Stimulated activated naive CD8-positive, alpha-beta T cell treated with anti-CD3 and anti-CD28 coated beads, Interleukin-15, Interleukin-2, amounts not matched to agents 100 ng/mL and 50 ng/mL, for 24 hours (primary cell): Measurements from ENCODE around the gene SPTBN1.
"Not testable (repeated sequence)": the region's sequence is repeated elsewhere in the genome, so short reads cannot be mapped to it uniquely, and the experiment has no call there.

Source experiments
- H3K27ac Mint-ChIP-seq: one replicate; pipeline ENCODE4 v1.8.0; 2021; ENCODE audit warnings: mild to moderate bottlenecking, mixed read lengths
- H3K27me3 Mint-ChIP-seq: one replicate; pipeline ENCODE4 v1.8.0; 2021; ENCODE audit warnings: mixed read lengths
- H3K36me3 Mint-ChIP-seq: one replicate; pipeline ENCODE4 v1.8.0; 2021; ENCODE audit warnings: low read depth, mixed read lengths
- H3K4me1 Mint-ChIP-seq: one replicate; pipeline ENCODE4 v1.8.0; 2021; ENCODE audit warnings: low read depth, mixed read lengths
- H3K4me3 Mint-ChIP-seq: one replicate; pipeline ENCODE4 v1.8.0; 2021; ENCODE audit warnings: mild to moderate bottlenecking, mixed read lengths
- H3K9me3 Mint-ChIP-seq: one replicate; pipeline ENCODE4 v1.8.0; 2021; ENCODE audit warnings: mixed read lengths

The SPTBN1 gene

DNA sequence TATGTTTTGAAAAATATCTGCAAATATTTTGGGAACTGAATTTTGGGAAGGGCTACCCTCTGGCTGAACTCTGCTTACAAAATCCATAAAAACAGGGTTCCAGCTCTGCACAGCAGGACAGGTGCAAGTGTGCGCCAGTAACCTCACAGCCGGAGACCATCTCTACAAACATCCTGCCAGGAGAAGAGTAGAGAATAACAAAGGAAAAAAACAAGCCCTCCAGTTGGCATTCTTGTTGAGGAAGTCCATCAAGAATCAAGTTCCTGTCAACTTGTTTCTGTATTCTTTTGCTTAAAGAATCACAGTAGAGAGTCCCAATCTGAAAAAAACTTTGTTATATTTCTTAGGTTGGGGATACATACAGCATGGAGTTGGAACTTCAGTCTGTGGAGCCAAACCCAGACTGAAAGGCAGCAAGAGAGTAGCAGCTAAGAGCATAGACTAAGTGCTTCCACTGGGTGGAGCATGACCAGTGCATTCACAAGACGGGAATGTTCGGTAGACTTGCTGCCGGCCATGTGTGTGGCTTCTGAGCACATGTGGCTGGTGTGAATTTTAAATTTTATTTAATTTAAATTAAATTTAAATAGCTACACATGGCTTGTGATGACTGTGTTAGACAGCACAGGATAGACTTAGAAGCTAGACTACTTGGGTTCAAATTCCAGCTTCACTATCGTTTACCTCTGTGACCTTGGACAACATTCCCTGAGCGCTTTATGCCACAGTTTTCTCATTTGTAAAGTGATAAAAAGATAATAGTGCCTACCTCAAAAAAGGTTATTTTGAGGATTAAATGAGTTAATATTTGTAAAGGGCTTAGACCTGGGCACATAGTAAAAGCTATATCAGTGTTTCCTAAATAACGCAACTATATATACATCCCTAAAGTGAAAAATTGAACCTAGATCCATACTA lies 41.9 kb downstream of the SPTBN1 start:
- H3K4me3 Mint-ChIP-seq: no peak overlapping the region
- no peaks in the 10 kb centered on the region for H3K4me1 Mint-ChIP-seq
- no peaks in the 10 kb centered on the region for H3K27me3 Mint-ChIP-seq
- no peaks in the 10 kb centered on the region for H3K36me3 Mint-ChIP-seq
- no peak overlapping the region for H3K27ac Mint-ChIP-seq
- no peaks in the 10 kb centered on the region for H3K9me3 Mint-ChIP-seq

DNA sequence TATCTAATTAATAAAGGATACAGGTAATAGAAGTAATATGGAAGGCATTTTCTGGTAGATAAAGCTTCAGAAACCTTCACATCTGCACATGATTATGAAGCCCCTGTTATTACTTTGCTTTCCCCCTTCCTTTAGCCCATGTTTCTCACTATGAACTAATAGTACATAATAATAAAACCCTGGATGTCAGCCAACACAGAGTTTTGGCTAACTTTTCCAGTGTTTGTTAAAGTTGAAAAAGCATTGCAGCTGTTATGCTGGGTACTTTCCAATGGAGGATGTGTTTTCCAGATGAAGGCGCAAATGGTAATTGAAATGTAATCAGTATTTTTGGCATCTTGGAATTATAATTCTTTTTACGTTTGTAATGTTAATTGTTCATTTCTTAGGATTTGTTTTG lies 43.5 kb downstream of the SPTBN1 start:
- no peaks in the 10 kb centered on the region for H3K4me1 Mint-ChIP-seq
- H3K4me3 Mint-ChIP-seq: no peak overlapping the region
- H3K27me3 Mint-ChIP-seq: no peaks in the 10 kb centered on the region
- no peak overlapping the region for H3K27ac Mint-ChIP-seq
- no peaks in the 10 kb centered on the region for H3K36me3 Mint-ChIP-seq
- H3K9me3 Mint-ChIP-seq: no peaks in the 10 kb centered on the region

- Mint-ChIP-seq H3K9me3 (no peaks in the 10 kb centered on the region), H3K27me3 (no peaks in the 10 kb centered on the region), H3K27ac (no peak overlapping the region), H3K4me1 (no peaks in the 10 kb centered on the region), H3K36me3 (no peaks in the 10 kb centered on the region), H3K4me3 (no peak overlapping the region)
Measured at GRCh38 chr2:54500404-54501205, 44.5 kb downstream of the SPTBN1 start.

GRCh38 chr2:54502731-54503130 lies 46.6 kb downstream of the SPTBN1 start:
- Mint-ChIP-seq H3K27ac (no peak overlapping the region), H3K4me3 (no peak overlapping the region), H3K9me3 (no peaks in the 10 kb centered on the region), H3K27me3 (no peaks in the 10 kb centered on the region), H3K36me3 (no peaks in the 10 kb centered on the region), H3K4me1 (no peaks in the 10 kb centered on the region)

- H3K4me3 Mint-ChIP-seq: no peak overlapping the region
- H3K27ac Mint-ChIP-seq: no peak overlapping the region
- no peaks in the 10 kb centered on the region for H3K9me3 Mint-ChIP-seq
- no peaks in the 10 kb centered on the region for H3K27me3 Mint-ChIP-seq
- no peaks in the 10 kb centered on the region for H3K36me3 Mint-ChIP-seq
- H3K4me1 Mint-ChIP-seq: no peaks in the 10 kb centered on the region
Measured at GRCh38 chr2:54503192-54503591, 47.1 kb downstream of the SPTBN1 start.

DNA sequence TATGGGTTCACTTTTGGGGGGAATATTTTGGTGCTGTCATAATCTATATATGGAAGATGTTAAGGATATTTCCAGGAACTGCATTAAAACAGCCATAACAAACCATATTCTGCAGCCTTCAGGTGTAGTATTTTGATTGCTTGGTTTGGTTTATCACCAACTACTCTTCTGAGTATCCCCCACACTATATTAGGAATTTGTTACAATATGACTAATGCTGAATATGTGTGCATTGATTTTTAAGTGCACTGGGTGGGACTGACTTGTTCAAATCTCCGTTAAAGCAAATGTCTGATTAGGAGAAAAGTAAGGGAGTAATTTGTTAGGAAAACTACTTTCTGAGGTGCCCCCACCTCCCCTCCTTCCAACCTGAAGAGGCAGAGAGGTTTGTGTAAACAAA lies 47.7 kb downstream of the SPTBN1 start:
- no peak overlapping the region for H3K4me3 Mint-ChIP-seq
- no peak overlapping the region for H3K27ac Mint-ChIP-seq
- H3K4me1 Mint-ChIP-seq: no peaks in the 10 kb centered on the region
- H3K9me3 Mint-ChIP-seq: no peaks in the 10 kb centered on the region
- H3K27me3 Mint-ChIP-seq: no peaks in the 10 kb centered on the region
- no peaks in the 10 kb centered on the region for H3K36me3 Mint-ChIP-seq

DNA sequence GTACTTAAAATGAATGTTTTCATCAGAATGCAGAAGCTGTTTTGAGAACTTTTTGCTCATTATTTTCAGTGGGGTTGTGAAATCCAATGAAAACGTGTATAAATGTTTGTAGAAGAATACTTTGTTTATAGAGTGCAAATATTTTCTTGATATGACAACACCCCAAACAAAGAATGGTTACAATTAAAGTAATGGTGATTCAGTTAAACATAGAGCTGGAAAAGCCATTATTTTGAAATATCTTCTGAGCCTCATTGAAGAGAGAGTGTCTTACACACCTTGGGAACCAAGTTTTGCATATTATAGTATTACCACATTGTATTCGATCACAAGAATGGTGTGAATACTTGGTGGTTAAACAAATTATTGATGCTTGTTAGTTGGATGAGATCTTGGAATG lies 48.7 kb downstream of the SPTBN1 start:
- Mint-ChIP-seq H3K9me3 (no peaks in the 10 kb centered on the region), H3K27ac (no peak overlapping the region), H3K4me3 (no peak overlapping the region), H3K27me3 (no peaks in the 10 kb centered on the region), H3K4me1 (no peaks in the 10 kb centered on the region), H3K36me3 (no peaks in the 10 kb centered on the region)

DNA sequence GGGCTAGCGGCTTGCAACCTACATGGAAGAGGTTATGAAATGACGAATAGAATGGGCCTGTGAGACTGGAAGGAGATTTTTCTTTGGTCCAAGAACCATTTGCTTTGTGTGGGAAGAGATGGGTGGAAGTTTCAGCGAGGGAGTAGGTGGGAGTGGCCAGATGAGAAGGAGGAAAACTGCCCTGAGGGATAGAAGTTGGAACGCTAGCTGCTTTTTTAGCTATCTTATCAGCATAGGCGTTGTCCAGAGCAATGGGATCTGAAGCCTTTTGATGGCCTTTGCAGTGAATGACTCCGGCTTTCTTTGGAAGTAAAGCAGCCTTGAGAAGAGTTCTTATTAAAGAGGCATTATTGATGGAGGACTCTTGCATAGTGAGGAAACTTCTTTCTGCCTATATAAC lies 52.4 kb downstream of the SPTBN1 start:
- Mint-ChIP-seq H3K9me3 (no peaks in the 10 kb centered on the region), H3K36me3 (no peaks in the 10 kb centered on the region), H3K4me3 (no peak overlapping the region), H3K4me1 (no peaks in the 10 kb centered on the region), H3K27ac (no peak overlapping the region), H3K27me3 (no peaks in the 10 kb centered on the region)

DNA sequence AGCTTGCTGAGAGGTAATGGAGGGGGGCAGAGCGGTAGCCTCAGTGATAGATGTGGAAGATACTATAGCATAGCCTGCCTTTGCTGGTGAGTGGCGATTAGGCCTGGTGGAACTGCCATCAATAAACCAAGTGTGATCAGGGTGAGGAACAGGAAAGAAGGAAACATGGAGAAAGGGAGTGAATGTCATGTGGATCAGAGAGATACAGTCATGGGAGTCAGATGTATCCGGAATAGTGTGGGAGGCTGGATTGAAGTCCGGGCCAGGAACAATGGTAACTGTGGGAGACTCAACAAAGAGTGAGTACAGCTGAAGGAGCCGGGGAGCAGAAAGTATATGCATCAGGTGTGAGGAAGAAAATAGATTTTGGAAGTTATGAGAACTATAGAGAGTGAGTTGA lies 52.9 kb downstream of the SPTBN1 start:
- H3K36me3 Mint-ChIP-seq, H3K9me3 Mint-ChIP-seq, H3K4me3 Mint-ChIP-seq, H3K4me1 Mint-ChIP-seq, H3K27ac Mint-ChIP-seq, H3K27me3 Mint-ChIP-seq: not testable (repeated sequence)

DNA sequence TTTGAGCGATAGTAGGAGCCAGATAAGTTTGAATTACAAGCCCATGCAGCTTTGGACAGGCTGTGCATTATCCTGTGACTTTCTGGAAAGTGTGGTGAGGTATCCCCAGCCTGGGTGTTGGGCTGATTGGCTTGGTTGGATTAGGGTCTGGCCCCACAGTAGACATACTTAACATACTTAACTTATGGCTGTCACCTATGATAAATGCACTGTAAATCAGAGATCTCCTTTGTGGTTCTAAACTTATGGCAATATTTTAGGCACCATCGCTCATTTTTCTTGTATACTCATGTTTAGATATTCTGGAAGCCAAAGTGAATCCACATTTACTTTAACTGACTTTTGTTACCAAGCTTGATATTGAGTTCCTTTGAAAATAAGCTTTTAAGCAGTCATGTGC lies 54.8 kb downstream of the SPTBN1 start:
- Mint-ChIP-seq H3K36me3 (no peaks in the 10 kb centered on the region), H3K4me3 (no peak overlapping the region), H3K27me3 (no peaks in the 10 kb centered on the region), H3K27ac (no peak overlapping the region), H3K4me1 (no peaks in the 10 kb centered on the region), H3K9me3 (no peaks in the 10 kb centered on the region)

DNA sequence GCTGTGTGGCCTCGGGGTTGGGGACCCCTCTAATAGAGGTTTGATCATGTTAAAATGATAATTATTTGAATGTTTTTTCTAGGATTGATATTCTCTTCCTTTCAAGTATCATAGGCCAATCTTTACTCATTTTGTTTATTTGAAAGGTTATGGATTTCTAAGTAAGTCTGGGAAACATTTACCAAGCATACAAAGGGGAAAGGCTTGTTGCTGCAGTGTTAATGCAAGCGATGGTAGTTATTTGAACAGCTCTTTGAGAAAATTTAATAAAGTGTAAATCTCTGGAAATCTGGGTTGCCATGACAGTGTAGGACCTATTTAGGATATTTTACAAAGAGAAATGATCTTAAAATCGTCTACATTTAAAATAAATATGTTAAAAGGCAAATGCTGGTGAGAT lies 56.1 kb downstream of the SPTBN1 start:
- no peak overlapping the region for H3K4me3 Mint-ChIP-seq

DNA sequence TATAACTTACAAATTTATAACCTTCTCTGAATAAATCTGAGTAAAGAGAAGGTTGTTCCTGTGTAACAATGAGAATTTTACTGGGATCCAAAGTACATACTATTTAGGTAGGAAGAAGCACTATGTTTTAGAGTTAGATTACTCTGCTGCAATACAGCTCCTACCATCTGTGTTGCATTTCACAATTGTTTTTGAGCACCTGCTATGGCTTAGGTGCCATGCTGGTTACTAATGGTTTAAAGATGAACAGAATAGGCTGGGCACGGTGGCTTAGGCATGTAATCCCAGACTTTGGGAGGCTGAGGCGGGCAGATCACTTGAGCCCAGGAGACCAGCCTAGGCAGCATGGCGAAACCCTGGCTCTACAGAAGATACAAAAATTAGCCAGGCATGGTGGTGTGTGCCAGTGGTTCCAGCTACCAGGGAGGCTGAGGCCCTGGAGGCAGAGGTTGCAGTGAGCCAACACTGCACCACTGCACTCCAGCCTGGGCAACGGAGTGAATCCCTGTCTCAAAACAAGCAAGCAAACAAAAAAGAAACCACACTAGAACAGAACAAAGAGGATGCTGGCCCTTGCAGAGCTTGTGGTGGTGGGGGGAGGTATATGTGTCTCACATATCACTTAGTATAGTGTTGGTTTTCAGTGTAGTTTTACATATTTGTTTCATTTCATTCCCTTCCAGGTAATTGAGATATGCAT lies 56.7 kb downstream of the SPTBN1 start:
- Mint-ChIP-seq H3K9me3 (no peaks in the 10 kb centered on the region), H3K36me3 (no peaks in the 10 kb centered on the region), H3K4me1 (no peaks in the 10 kb centered on the region), H3K27me3 (no peaks in the 10 kb centered on the region), H3K4me3 (no peak overlapping the region), H3K27ac (no peak overlapping the region)

More for the DNA sequence above, 56.1 kb downstream of the SPTBN1 start:
- no peaks in the 10 kb centered on the region for H3K9me3 Mint-ChIP-seq
- H3K27ac Mint-ChIP-seq: no peak overlapping the region
- H3K4me1 Mint-ChIP-seq: no peaks in the 10 kb centered on the region
- no peaks in the 10 kb centered on the region for H3K27me3 Mint-ChIP-seq
- H3K36me3 Mint-ChIP-seq: no peaks in the 10 kb centered on the region

DNA sequence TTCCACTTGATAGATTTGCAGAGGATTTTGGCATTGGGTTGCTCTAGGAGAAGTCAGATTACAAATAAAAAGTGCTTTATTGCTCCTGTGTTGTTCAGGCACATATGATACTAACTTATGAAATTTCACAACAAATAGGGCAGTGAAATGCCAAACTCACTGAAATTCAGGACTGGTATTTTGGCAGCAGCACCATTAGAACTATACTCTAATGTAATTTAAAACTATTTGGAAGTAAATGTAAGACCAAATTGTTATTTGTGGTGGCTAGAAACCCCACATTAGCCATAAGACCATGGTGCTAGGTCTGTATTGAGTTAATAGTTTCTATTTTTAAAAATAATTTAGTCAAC lies 57.2 kb downstream of the SPTBN1 start:
- Mint-ChIP-seq H3K36me3 (no peaks in the 10 kb centered on the region), H3K27me3 (no peaks in the 10 kb centered on the region), H3K4me3 (no peak overlapping the region), H3K9me3 (no peaks in the 10 kb centered on the region), H3K27ac (no peak overlapping the region), H3K4me1 (no peaks in the 10 kb centered on the region)

- Mint-ChIP-seq H3K27me3 (no peaks in the 10 kb centered on the region), H3K27ac (no peak overlapping the region), H3K4me1 (no peaks in the 10 kb centered on the region), H3K9me3 (no peaks in the 10 kb centered on the region), H3K4me3 (no peak overlapping the region), H3K36me3 (no peaks in the 10 kb centered on the region)
Measured at GRCh38 chr2:54514822-54515569, 58.9 kb downstream of the SPTBN1 start.
